Measurements from ENCODE around the gene XXYLT1.

XXYLT1 gene

DNA sequence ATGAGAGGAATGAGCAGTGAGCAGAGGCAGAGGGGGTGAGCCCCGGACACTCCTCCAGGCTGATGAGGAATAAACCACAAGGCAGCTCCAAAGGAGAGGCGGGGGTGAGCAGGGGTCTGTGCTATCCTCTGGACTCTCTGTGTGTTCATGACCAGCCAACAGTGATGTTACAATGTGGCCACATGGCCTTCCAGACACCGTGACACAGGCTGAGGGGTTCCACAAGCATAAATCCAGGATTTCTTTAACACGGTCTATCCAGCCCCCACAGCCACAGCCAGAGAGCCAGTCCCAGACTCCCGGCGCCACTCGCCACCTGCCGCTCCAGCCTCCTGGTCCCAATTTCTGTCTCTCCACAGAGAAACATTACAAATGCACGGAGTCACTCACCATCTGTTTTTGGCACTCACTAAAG is 24.4 kb downstream of the XXYLT1 start:
- no peak for TF ChIP-seq OSR1 (CRISPR knock-in tag; IDR thresholded peaks at IDR 0.05)
- TF ChIP-seq ZFP3 (CRISPR knock-in tag; IDR thresholded peaks at IDR 0.05): no peak
- no peak for TF ChIP-seq TOX (CRISPR knock-in tag; IDR thresholded peaks at IDR 0.05; ENCODE audit: borderline replicate concordance)
- no peak for TF ChIP-seq SNAI2 (CRISPR knock-in tag; IDR thresholded peaks at IDR 0.05)
- no peak for ATAC-seq

DNA sequence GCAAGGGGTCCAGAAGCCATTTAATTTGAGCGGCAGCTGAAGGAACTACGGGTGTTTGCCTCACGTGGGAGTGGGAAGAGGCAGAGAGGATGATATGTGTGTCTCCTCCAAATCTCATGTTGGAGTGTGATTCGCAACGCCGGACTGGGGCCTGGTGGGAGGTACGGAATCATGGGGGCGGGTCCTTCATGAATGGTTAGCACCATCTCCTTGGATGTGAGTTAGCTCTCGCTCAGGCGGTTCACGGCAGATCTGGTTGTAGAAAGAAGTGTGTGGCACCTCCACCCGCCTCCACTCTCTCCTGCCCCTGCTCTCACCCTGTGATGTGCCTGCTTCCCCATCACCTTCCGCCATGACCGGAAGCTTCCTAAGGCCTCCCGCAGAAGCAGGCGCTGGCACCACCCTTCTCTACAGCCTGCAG is 25.4 kb downstream of the XXYLT1 start:
- no peak for ATAC-seq
- TF ChIP-seq ESRRG (CRISPR knock-in tag; IDR thresholded peaks at IDR 0.05): no peak
- TF ChIP-seq GLIS3 (CRISPR knock-in tag; IDR thresholded peaks at IDR 0.05): no peak
- TF ChIP-seq, protein P1, sequence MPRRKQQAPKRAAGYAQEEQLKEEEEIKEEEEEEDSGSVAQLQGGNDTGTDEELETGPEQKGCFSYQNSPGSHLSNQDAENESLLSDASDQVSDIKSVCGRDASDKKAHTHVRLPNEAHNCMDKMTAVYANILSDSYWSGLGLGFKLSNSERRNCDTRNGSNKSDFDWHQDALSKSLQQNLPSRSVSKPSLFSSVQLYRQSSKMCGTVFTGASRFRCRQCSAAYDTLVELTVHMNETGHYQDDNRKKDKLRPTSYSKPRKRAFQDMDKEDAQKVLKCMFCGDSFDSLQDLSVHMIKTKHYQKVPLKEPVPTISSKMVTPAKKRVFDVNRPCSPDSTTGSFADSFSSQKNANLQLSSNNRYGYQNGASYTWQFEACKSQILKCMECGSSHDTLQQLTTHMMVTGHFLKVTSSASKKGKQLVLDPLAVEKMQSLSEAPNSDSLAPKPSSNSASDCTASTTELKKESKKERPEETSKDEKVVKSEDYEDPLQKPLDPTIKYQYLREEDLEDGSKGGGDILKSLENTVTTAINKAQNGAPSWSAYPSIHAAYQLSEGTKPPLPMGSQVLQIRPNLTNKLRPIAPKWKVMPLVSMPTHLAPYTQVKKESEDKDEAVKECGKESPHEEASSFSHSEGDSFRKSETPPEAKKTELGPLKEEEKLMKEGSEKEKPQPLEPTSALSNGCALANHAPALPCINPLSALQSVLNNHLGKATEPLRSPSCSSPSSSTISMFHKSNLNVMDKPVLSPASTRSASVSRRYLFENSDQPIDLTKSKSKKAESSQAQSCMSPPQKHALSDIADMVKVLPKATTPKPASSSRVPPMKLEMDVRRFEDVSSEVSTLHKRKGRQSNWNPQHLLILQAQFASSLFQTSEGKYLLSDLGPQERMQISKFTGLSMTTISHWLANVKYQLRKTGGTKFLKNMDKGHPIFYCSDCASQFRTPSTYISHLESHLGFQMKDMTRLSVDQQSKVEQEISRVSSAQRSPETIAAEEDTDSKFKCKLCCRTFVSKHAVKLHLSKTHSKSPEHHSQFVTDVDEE (CRISPR knock-in tag; IDR thresholded peaks at IDR 0.05): no peak
- no peak for TF ChIP-seq ZFP3 (CRISPR knock-in tag; IDR thresholded peaks at IDR 0.05)
- TF ChIP-seq ZC3H10 (CRISPR knock-in tag; IDR thresholded peaks at IDR 0.05): no peak
- TF ChIP-seq TOX (CRISPR knock-in tag; IDR thresholded peaks at IDR 0.05; ENCODE audit: borderline replicate concordance): no peak
- TF ChIP-seq, protein P2, sequence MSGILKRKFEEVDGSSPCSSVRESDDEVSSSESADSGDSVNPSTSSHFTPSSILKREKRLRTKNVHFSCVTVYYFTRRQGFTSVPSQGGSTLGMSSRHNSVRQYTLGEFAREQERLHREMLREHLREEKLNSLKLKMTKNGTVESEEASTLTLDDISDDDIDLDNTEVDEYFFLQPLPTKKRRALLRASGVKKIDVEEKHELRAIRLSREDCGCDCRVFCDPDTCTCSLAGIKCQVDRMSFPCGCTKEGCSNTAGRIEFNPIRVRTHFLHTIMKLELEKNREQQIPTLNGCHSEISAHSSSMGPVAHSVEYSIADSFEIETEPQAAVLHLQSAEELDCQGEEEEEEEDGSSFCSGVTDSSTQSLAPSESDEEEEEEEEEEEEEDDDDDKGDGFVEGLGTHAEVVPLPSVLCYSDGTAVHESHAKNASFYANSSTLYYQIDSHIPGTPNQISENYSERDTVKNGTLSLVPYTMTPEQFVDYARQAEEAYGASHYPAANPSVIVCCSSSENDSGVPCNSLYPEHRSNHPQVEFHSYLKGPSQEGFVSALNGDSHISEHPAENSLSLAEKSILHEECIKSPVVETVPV (CRISPR knock-in tag; IDR thresholded peaks at IDR 0.05): no peak
- TF ChIP-seq, protein P3, sequence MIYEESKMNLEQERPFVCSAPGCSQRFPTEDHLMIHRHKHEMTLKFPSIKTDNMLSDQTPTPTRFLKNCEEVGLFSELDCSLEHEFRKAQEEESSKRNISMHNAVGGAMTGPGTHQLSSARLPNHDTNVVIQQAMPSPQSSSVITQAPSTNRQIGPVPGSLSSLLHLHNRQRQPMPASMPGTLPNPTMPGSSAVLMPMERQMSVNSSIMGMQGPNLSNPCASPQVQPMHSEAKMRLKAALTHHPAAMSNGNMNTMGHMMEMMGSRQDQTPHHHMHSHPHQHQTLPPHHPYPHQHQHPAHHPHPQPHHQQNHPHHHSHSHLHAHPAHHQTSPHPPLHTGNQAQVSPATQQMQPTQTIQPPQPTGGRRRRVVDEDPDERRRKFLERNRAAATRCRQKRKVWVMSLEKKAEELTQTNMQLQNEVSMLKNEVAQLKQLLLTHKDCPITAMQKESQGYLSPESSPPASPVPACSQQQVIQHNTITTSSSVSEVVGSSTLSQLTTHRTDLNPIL (CRISPR knock-in tag; IDR thresholded peaks at IDR 0.05; ENCODE audit: low read depth): no peak
- no peak for TF ChIP-seq TCF4 (CRISPR knock-in tag; IDR thresholded peaks at IDR 0.05; ENCODE audit: borderline replicate concordance)
- TF ChIP-seq ZFP30 (CRISPR knock-in tag; IDR thresholded peaks at IDR 0.05): no peak
- no peak for TF ChIP-seq ISL1 (CRISPR knock-in tag; IDR thresholded peaks at IDR 0.05)
- TF ChIP-seq, protein P4, sequence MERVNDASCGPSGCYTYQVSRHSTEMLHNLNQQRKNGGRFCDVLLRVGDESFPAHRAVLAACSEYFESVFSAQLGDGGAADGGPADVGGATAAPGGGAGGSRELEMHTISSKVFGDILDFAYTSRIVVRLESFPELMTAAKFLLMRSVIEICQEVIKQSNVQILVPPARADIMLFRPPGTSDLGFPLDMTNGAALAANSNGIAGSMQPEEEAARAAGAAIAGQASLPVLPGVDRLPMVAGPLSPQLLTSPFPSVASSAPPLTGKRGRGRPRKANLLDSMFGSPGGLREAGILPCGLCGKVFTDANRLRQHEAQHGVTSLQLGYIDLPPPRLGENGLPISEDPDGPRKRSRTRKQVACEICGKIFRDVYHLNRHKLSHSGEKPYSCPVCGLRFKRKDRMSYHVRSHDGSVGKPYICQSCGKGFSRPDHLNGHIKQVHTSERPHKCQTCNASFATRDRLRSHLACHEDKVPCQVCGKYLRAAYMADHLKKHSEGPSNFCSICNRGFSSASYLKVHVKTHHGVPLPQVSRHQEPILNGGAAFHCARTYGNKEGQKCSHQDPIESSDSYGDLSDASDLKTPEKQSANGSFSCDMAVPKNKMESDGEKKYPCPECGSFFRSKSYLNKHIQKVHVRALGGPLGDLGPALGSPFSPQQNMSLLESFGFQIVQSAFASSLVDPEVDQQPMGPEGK (CRISPR knock-in tag; IDR thresholded peaks at IDR 0.05; ENCODE audit: borderline replicate concordance): no peak
- TF ChIP-seq RARB (CRISPR knock-in tag; IDR thresholded peaks at IDR 0.05): no peak
- TF ChIP-seq ZNF70 (CRISPR knock-in tag; IDR thresholded peaks at IDR 0.05): no peak
- no peak for TF ChIP-seq BACH2 (CRISPR knock-in tag; IDR thresholded peaks at IDR 0.05; ENCODE audit: borderline replicate concordance)
- no peak for TF ChIP-seq ZNF8 (CRISPR knock-in tag; IDR thresholded peaks at IDR 0.05)
- TF ChIP-seq OSR1 (CRISPR knock-in tag; IDR thresholded peaks at IDR 0.05): no peak

DNA sequence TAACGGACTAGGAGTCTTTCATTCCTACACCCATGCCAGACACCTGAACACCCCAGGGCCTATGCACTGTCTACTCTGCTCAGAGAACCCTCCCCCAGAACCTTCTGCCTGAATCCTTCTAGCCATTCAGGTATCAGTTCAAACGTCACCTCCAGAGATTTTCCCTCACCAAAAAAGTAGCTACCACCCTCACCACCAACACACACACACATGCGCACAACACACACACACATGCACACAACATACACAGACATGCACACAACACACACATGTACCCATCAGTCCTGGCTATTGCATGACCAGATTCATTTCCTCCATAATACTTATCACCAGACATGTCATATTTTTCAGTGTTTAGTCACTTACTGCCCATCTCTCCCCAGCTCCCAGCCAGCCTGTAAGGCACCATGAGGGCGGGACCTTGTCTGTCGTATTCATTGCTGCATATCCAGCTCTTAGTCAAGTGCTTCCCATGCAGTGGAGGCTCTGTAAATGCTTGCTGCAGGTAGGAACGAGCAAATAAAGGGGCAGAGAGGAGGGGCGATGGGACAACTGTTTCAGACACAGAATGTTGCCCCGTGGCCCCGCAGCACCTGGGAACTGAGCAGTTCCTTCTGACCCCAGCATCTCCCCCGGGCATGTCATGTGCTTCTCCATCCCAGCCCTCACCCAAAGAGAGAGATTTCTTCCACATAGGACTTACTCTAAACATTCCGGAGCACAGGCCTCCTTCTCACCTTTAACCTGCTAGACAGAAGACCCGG is 29.2 kb downstream of the XXYLT1 start:
- ATAC-seq: peak; percentile 19; the same call in 1 of the 3 replicates
- TF ChIP-seq ZNF70 (CRISPR knock-in tag; IDR thresholded peaks at IDR 0.05) (no peak), ESRRG (CRISPR knock-in tag; IDR thresholded peaks at IDR 0.05) (no peak)

DNA sequence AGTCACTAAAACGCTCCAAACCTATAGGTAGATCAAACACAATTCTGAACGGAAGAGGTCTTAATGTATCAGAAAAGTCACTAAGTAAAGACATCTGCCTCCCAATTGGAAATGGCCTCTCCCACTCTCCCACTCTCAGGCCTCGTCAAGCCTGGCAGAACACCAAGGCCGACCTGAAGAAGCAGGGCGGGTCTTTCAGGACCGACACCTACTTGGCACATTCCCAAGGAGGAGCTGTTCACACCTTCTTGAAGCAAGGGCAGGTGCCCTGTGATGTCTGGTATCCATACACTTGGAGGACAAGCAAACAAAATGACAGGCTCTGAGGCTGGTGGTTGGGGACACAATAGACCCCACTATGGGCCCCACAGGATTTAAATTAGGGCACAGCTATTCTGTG is 30.0 kb downstream of the XXYLT1 start:
- TF ChIP-seq GLIS3 (CRISPR knock-in tag; IDR thresholded peaks at IDR 0.05) (no peak), ESRRG (CRISPR knock-in tag; IDR thresholded peaks at IDR 0.05) (no peak), ZNF70 (CRISPR knock-in tag; IDR thresholded peaks at IDR 0.05) (no peak), BACH2 (CRISPR knock-in tag; IDR thresholded peaks at IDR 0.05; ENCODE audit: borderline replicate concordance) (no peak), ARNTL (CRISPR knock-in tag; IDR thresholded peaks at IDR 0.05; ENCODE audit: borderline replicate concordance, low read depth) (no peak), TOX (CRISPR knock-in tag; IDR thresholded peaks at IDR 0.05; ENCODE audit: borderline replicate concordance) (no peak)
- no peak for ATAC-seq
